Ascending aorta (tissue), 2 donors: ENCODE results near the gene CTAG1B. TPM values are rescaled to one million over a fixed set of nuclear protein-coding genes. Genes with fewer than 3 reads are reported as not detected.
A peak's percentile ranks its signal among the peaks of the same experiment; 100 is the strongest.

Source experiments
- DNase-seq, 2 donors: peaks; one replicate each; pipeline ENCODE4 v3.0.0-alpha.2; 2019; ENCODE audit warnings: low spot score in 2 of 2
- H3K27ac ChIP-seq, 2 donors: fragments of 200-600 bp; sonication (generic); one replicate each; pipeline ENCODE4 v1.5.1; 2016 to 2017; ENCODE audit warnings: mild to moderate bottlenecking in 1 of 2
- H3K27me3 ChIP-seq: fragments of 200-600 bp; sonication (generic); one replicate; pipeline ENCODE4 v1.5.1; 2017
- H3K36me3 ChIP-seq, 2 donors: fragments of 200-600 bp; sonication (generic); one replicate each; pipeline ENCODE4 v1.5.1; 2016
- H3K4me1 ChIP-seq, 2 donors: fragments of 200-600 bp; sonication (generic); one replicate each; pipeline ENCODE4 v1.5.1; 2016 to 2017; ENCODE audit warnings: mild to moderate bottlenecking in 1 of 2
- H3K4me3 ChIP-seq, 2 donors: fragments of 200-600 bp; sonication (generic); one replicate each; pipeline ENCODE4 v1.5.1; 2016 to 2017; ENCODE audit warnings: mild to moderate bottlenecking in 1 of 2
- H3K9me3 ChIP-seq, 2 donors: fragments of 200-600 bp; sonication (generic); one replicate each; pipeline ENCODE4 v1.5.1; 2016
- intact Hi-C: fragments of 100-400 bp; cut with DNase I; formaldehyde crosslinking; loops from one replicate; pipeline ENCODE4 v1.15.1; 2023
- total RNA-seq: library from RNA; depleted of rRNA; stranded (reverse); fragments of >200 nt; gene quantifications from one replicate; pipeline ENCODE4 v1.1.0, GENCODE V29; 2016
- TF ChIP-seq, protein P1 (sequence below), 3 experiments: fragments of 200-600 bp in 2 of 3; fragments of 450-650 bp in 1 of 3; sonication (generic) in 2 of 3; IDR thresholded peaks; one replicate each; pipeline ENCODE4 v1.5.1; 2016 to 2019; ENCODE audit warnings: antibody characterized with exemption in 3 of 3, mild to moderate bottlenecking in 1 of 3, moderate library complexity in 1 of 3

Gene CTAG1B
- total RNA-seq, 1 donor from 2014 or later = not detected

DNA sequence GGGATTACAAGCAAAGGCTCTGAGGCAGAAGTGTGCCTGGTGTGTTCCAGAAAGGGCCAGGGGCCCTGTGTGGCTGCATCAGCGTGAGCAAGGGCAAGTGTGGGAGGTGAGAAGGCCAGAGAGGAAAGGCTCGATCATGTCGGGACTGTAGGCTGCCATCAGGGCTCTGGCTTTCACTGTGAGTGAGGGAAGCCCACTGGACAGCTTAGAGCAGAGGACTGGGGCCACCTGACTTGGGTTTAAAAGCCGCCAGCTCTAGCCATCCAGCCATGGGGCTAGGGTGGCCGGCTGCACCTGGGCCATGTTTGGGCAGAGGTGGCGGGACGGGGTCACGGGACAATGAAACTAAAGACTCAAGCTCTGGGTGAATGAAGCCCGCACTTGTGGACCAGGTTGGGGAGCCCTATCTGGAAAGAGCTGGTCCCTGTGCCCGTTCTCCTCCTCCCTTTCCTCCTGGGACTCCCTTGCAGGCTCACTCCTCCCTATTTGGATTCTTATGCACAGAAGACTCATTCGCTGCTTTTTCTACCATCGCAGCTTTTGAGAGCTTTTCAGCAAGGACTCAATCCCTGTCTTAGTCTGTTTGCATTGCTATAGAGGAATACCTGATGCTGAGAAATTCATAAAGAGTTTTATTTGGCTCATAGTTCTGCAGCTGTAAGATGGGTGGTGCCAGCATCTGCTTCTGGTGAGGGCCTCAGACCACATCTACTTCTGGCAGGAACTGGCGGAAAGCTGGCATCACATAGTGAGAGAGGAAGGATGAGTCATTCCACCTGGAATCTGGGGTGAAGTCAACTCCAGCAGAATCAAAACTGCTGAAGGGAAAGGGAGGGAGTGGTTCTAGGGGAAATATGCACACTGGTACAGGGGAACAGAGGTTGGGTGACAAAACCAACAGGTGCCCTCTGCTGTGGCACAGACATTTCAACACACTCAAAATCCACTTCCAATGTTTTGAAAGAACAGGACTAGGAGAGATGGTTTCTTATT is 15.3 kb downstream of the CTAG1B start:
- DNase-seq = peak in 1 of 2 donors; percentile 62
- Histone ChIP-seq H3K27ac (peak overlapping the region; percentile 31 to 49), H3K27me3 (no peaks in the 10 kb centered on the region), H3K9me3 (no peaks in the 10 kb centered on the region), H3K4me3 (no peak overlapping the region), H3K36me3 (no peaks in the 10 kb centered on the region), H3K4me1 (no peaks in the 10 kb centered on the region)
- TF ChIP-seq, protein P1, sequence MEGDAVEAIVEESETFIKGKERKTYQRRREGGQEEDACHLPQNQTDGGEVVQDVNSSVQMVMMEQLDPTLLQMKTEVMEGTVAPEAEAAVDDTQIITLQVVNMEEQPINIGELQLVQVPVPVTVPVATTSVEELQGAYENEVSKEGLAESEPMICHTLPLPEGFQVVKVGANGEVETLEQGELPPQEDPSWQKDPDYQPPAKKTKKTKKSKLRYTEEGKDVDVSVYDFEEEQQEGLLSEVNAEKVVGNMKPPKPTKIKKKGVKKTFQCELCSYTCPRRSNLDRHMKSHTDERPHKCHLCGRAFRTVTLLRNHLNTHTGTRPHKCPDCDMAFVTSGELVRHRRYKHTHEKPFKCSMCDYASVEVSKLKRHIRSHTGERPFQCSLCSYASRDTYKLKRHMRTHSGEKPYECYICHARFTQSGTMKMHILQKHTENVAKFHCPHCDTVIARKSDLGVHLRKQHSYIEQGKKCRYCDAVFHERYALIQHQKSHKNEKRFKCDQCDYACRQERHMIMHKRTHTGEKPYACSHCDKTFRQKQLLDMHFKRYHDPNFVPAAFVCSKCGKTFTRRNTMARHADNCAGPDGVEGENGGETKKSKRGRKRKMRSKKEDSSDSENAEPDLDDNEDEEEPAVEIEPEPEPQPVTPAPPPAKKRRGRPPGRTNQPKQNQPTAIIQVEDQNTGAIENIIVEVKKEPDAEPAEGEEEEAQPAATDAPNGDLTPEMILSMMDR (IDR thresholded peaks at IDR 0.05) = no peak
- intact Hi-C loops = no loop called here

DNA sequence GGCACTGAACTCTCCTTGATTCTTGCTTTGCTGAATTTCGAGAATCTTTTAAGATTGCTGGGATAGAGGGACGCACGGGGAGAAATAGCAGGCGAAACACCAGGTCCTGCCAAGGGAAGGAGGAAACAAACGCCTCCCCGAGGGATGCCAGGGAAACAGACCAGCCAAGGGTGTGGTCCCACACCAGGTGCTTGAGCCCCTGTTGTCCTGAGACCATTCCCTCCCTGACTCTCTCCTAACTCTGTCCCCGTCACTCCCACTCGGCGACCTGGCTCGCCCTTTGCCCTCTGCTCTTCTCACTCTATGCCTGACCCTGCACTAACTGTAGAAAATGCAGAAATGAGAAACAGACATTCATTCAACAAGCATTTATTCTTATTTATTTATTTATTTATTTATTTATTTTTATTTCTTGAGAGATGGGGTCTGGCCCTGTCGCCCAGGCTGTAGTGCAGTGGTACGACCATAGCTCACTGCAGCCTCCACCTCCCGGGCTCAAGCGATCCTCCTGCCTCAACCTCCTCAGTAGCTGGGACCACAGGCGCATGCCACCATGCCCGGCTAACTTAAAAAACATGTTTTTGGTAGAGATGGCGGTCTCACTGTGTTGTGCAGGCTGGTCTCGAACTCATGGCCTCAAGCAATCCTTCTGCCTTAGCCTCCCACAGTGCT is 16.2 kb downstream of the CTAG1B start:
- Histone ChIP-seq H3K27ac (peak overlapping the region in 1 of 2 donors; percentile 49), H3K36me3 (no peaks in the 10 kb centered on the region), H3K9me3 (no peaks in the 10 kb centered on the region), H3K4me1 (no peaks in the 10 kb centered on the region), H3K4me3 (no peak overlapping the region), H3K27me3 (no peaks in the 10 kb centered on the region)
- DNase-seq = peak in 1 of 2 donors; percentile 22
- TF ChIP-seq, protein P1 (IDR thresholded peaks at IDR 0.05) = no peak
- intact Hi-C loops = no loop called here

DNA sequence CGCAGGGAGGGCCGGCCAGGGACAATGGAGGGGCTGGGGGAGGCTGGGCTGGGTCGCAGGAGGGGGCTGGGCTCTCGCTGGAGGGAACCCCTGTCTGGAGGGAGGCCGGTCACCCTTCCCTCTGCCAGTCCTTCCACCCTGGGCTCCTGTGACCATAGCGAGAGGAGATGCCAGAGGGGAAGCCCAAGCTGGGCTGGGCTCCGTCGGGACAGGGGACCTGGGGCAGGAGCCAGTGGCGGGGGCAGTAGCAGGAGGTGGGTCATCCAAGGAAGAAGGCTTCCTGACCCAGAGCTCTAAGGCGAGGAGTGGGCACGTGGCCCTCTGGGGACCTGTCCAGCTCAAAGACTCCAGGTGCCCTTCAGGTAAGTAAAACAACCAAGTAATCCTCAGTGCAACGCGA is 16.9 kb downstream of the CTAG1B start:
- TF ChIP-seq, protein P1 (IDR thresholded peaks at IDR 0.05) = no peak
- H3K27ac ChIP-seq = no peak overlapping the region
- no peaks in the 10 kb centered on the region for H3K4me1 ChIP-seq
- intact Hi-C loops = no loop called here
- H3K36me3 ChIP-seq = no peaks in the 10 kb centered on the region
- no peaks in the 10 kb centered on the region for H3K9me3 ChIP-seq
- H3K27me3 ChIP-seq = no peaks in the 10 kb centered on the region
- peak in 1 of 2 donors; percentile 61 for DNase-seq
- H3K4me3 ChIP-seq = no peak overlapping the region

DNA sequence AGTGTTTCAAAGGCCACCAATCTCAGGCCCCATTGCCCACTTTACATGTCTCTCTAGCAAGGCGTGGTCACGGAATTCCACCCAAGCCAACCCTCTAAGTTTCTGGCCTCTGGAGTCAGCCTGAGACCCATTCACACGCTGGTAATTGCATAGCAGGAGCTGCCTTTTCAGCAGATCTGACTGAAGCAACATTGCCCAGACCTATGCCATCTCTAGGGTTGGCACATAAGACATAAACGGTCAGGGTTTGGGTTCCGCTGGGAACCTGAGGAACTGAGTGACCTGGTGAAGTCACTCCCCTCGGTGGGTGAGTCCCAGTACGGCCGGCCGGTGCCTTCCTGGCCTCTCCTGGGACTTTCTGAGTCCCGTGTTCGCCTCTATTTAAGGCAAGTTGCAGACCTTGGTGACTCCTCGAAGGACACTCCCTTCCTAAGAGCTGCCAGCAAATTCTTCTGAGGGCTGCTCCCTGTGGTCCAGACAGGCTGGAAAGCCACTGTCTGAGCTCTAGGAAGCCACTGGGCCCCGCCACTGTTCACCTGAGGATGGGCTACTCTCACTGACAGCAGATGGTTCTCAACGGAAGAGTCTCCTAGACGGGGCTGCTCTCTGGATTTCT is 18.2 kb downstream of the CTAG1B start:
- H3K36me3 ChIP-seq = no peaks in the 10 kb centered on the region
- no peak overlapping the region for H3K27ac ChIP-seq
- H3K4me1 ChIP-seq = no peaks in the 10 kb centered on the region
- no peak overlapping the region for H3K4me3 ChIP-seq
- H3K9me3 ChIP-seq = no peaks in the 10 kb centered on the region
- peak in 1 of 2 donors; percentile 19 for DNase-seq
- intact Hi-C loops = no loop called here
- no peaks in the 10 kb centered on the region for H3K27me3 ChIP-seq
- TF ChIP-seq, protein P1 (IDR thresholded peaks at IDR 0.05) = no peak

DNA sequence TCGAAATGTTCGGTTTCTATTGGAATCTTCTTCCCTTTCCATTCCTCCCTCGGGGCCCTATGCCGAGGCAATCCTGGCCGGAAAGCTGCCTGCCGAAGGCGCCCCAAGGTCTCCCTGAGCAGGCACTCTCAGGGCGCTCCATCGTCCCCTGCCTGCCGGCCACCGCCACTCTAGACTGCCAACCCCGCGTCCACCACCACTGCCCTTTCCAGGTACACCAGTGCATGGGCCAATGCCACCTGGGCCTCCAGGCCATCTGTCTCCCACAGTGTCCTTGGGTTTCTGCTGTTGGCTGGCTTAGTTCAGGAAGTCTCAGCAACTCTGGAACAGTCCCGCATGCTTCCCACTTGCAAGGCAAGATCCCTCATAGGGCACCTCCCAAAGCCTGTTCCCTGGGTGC is 19.6 kb downstream of the CTAG1B start:
- no peaks in the 10 kb centered on the region for H3K27me3 ChIP-seq
- TF ChIP-seq, protein P1 (IDR thresholded peaks at IDR 0.05) = no peak
- H3K4me1 ChIP-seq = no peaks in the 10 kb centered on the region
- H3K9me3 ChIP-seq = no peaks in the 10 kb centered on the region
- no peaks in the 10 kb centered on the region for H3K36me3 ChIP-seq
- intact Hi-C loops = no loop called here
- H3K27ac ChIP-seq = no peak overlapping the region
- peak in 1 of 2 donors; percentile 38 for DNase-seq
- H3K4me3 ChIP-seq = no peak overlapping the region
